Measurements from ENCODE around the gene PLSCR5.

GRCh38 chr3:146575636-146576035 lies 29.5 kb downstream of the PLSCR5 start:
- TF ChIP-seq CTCF (IDR thresholded peaks at IDR 0.05) (no peak), POLR2AphosphoS5 (IDR thresholded peaks at IDR 0.05; ENCODE audit: low read depth, low read length) (no peak), REST (IDR thresholded peaks at IDR 0.05; ENCODE audit: insufficient read depth in 1 of 2, low read depth in 2 of 2, low read length in 1 of 2) (no peak), SIN3A (IDR thresholded peaks at IDR 0.05; ENCODE audit: borderline replicate concordance, insufficient read depth, low read depth, low read length) (no peak), TCF7L2 (IDR thresholded peaks at IDR 0.05; ENCODE audit: low read depth, low read length) (no peak)

Data from Panc1 (cell line).